Measurements from ENCODE around the gene GCNT1.

DNA sequence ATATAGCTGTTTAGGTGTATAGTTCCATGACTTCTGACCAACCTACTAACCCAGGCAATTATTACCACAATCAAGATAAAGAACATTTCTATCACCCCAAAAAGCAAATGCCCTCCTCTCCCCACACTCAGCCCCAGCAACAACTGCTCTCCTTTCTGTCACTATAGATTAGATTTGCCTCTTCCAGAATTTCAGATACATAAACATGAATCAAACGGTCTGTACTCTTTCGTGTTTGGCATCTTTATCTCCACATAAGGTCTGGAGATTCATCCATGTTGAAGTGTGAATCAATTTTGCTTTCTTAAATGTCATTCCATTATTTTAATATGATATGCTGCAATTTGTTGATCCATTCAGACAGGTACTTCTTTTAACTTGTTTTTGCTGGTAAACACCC lies 10.5 kb upstream of the GCNT1 start:
- TF ChIP-seq CEBPB (IDR thresholded peaks at IDR 0.05; ENCODE audit: low read depth, low read length), result no peak
- no peak for TF ChIP-seq RCOR1 (IDR thresholded peaks at IDR 0.05; ENCODE audit: insufficient replicate concordance, low read length)
- no peak for TF ChIP-seq MXI1 (IDR thresholded peaks at IDR 0.05; ENCODE audit: borderline replicate concordance, low read depth, low read length)
